BLaER1 (cell line): ENCODE results near the gene RHOBTB1.

ENCODE experiments used
- H3K27ac ChIP-seq: shearing (Covaris generic); formaldehyde crosslinking; 2 replicates; pipeline ENCODE4 v1.8.1; 2022
- H3K27me3 ChIP-seq: shearing (Covaris generic); formaldehyde crosslinking; 2 replicates; pipeline ENCODE4 v1.8.1; 2022
- H3K36me3 ChIP-seq: shearing (Covaris generic); formaldehyde crosslinking; 2 replicates; pipeline ENCODE4 v1.8.1; 2022
- H3K4me1 ChIP-seq: shearing (Covaris generic); formaldehyde crosslinking; 2 replicates; pipeline ENCODE4 v1.8.1; 2022
- H3K4me2 ChIP-seq: shearing (Covaris generic); formaldehyde crosslinking; 2 replicates; pipeline ENCODE4 v1.8.1; 2022
- H3K4me3 ChIP-seq: shearing (Covaris generic); formaldehyde crosslinking; 2 replicates; pipeline ENCODE4 v1.8.1; 2022
- H3K9ac ChIP-seq: shearing (Covaris generic); formaldehyde crosslinking; 2 replicates; pipeline ENCODE4 v1.8.1; 2022
- H3K9me3 ChIP-seq: shearing (Covaris generic); formaldehyde crosslinking; 2 replicates; pipeline ENCODE4 v1.8.1; 2022
- H4K20me1 ChIP-seq: shearing (Covaris generic); formaldehyde crosslinking; 2 replicates; pipeline ENCODE4 v1.8.1; 2022
- Cebpa-rat ChIP-seq: shearing (Covaris generic); IDR thresholded peaks from 2 replicates; pipeline ENCODE4 v1.8.1; 2022

RHOBTB1 gene

DNA sequence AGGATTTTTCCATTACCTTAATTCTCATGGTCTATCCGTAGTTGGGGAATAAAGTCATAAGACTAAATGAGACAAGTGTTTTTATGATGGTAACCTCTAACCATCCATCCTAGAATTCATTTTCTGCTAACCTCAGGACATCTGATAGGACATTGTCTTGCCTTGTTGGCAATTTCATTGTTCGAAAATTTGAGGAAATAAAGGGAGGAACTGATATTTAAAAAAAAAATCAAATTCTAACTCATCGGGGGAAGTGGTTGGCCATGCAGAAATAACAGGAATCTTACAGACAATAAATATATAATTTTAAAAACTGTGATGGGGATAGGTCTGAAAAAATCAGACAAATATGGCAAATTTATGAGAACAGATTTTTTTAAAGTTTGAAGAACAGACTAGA is 21.7 kb upstream of the RHOBTB1 start:
- H4K20me1 ChIP-seq, result no peaks in the 10 kb centered on the region
- H3K36me3 ChIP-seq, result no peaks in the 10 kb centered on the region
- no peak for TF ChIP-seq Cebpa-rat
- H3K4me1 ChIP-seq, result peaks cover 21% of the 10 kb centered on the region
- no peak overlapping the region for H3K4me2 ChIP-seq
- no peak overlapping the region for H3K4me3 ChIP-seq
- H3K9me3 ChIP-seq, result no peaks in the 10 kb centered on the region
- H3K27me3 ChIP-seq, result no peaks in the 10 kb centered on the region
- no peak overlapping the region for H3K9ac ChIP-seq
- H3K27ac ChIP-seq, result no peak overlapping the region

DNA sequence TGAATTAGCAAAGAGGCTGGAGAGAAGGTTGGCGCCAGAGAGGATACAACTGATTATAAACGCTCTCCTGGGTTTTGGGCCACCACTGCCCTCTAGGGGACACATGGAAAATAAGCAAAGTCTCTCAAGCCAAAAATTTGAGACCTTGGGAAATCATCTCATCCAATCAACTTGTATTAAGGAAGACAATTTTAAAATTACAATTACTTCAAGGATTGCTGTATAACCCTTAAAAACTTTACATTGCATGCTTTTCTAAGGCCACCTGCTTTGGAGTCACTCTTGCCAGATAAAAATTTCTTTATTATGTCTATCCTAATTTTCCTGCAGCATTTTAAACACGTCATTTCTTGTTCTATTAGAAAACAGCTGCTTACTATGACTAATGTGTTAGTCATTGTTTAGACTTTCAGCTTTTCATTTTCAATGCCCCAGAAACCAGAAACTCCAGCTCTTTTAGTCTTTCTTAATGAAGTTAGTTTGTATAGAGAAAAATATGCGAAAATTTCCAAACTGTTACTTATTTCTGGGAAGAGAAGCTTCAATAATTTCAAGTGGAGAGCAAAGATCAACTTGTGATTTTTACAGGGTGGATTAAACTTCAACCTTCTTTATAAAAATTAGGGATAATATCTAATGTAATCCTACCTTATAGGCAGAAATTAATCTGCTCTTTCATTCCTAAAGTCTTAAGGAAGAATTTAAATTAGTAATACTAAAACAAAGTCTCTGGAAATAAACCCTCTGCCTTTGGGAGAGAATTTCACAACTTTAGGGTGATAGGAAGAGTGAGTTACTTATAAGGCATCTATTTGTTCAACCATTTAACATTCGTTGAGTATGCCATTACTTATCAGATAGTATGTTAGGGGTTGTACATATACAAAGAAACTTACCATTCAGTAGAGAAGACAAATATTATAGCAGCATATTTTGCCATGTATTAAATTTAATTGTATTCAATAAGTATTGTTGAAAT is 20.6 kb upstream of the RHOBTB1 start:
- no peaks in the 10 kb centered on the region for H4K20me1 ChIP-seq
- H3K36me3 ChIP-seq, result no peaks in the 10 kb centered on the region
- TF ChIP-seq Cebpa-rat, result no peak
- H3K27me3 ChIP-seq, result no peaks in the 10 kb centered on the region
- H3K4me2 ChIP-seq, result no peak overlapping the region
- H3K9ac ChIP-seq, result no peak overlapping the region
- no peaks in the 10 kb centered on the region for H3K9me3 ChIP-seq
- no peak overlapping the region for H3K4me3 ChIP-seq
- peaks cover 23% of the 10 kb centered on the region for H3K4me1 ChIP-seq
- no peak overlapping the region for H3K27ac ChIP-seq

DNA sequence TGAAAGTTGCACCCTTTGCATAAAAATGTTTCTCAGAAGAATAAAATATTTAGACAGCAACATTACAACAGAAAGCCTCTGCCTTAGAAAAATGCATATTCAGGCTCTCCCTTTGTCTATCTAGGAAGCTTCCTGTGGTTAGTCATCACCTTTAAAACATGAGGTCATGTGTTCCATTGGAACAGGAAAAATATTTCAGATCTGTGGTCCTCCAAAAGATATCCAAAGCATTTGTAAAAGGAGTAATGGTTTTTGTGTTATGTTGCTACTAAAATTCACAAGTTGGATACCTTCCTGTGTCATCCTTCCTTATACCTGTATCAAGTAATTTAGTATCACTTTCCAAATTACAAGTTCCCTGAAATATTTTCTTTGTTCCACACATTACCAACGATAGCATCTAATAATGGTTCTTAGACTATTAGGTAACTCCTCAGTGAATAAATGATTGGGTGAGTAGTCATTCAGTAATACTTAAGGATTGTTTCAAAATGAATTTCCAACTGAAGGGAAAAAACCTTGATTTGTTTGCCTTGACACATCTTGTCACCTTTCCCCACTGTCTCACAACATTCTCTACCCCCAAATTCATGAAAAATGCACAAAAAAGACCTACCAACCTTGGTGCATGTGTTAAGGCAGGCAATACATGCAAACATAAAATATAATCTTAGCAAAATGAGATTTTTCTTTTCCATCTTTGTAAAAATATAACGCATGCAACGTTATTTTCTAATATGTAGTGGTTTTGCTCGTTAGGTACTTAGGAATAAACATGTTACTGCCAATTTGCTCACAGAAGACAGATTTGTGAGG is 19.7 kb upstream of the RHOBTB1 start:
- no peak overlapping the region for H3K9ac ChIP-seq

DNA sequence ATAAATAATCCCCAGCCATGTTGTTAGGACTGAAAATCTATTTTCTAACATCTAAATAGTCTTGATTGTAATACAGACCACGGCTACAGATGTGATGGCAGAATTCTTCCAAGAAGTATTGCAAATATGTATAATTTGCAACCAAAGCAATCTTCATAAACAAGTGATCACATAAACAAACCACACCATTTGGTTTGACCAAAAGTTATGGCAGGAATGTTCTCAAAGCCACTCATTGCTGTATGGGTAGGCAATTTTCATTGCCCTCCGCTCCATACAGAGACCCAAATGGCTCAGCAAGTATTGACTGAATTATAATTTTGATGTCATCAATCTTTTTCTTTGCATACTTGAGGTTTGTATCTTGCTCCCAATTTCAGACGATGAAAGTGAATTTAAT is 19.0 kb upstream of the RHOBTB1 start:
- H3K4me1 ChIP-seq, result peaks cover 19% of the 10 kb centered on the region
- no peak overlapping the region for H3K27ac ChIP-seq
- H3K4me2 ChIP-seq, result no peak overlapping the region
- H3K4me3 ChIP-seq, result no peak overlapping the region
- no peak overlapping the region for H3K9ac ChIP-seq
- H4K20me1 ChIP-seq, result no peaks in the 10 kb centered on the region
- H3K36me3 ChIP-seq, result no peaks in the 10 kb centered on the region
- no peak for TF ChIP-seq Cebpa-rat
- H3K27me3 ChIP-seq, result no peaks in the 10 kb centered on the region
- no peaks in the 10 kb centered on the region for H3K9me3 ChIP-seq

More for the DNA sequence above, 19.7 kb upstream of the RHOBTB1 start:
- Histone ChIP-seq H4K20me1 (no peaks in the 10 kb centered on the region), H3K27ac (no peak overlapping the region), H3K4me2 (no peak overlapping the region), H3K27me3 (no peaks in the 10 kb centered on the region), H3K4me1 (peaks cover 23% of the 10 kb centered on the region), H3K9me3 (no peaks in the 10 kb centered on the region), H3K4me3 (no peak overlapping the region), H3K36me3 (no peaks in the 10 kb centered on the region)
- no peak for TF ChIP-seq Cebpa-rat

DNA sequence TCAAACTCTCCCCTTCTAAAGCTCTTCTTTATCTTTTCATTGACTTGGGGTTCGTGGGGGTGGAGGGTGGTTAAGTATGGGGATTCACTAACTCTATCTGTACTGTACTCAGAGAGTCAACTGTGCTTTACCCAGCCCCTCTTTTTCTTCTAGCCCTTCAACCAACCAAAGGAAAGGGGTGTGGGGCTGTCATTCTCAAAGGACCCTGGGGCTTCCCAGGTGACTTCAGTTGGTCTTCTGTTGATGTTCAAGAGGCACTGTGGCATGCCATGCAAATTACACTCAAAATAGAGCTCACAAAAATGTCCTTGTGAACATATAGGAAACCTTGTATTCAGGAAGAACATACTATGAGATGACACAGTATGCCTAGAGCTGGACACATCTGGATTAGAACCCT is 16.9 kb upstream of the RHOBTB1 start:
- H3K9me3 ChIP-seq, result no peaks in the 10 kb centered on the region
- no peak overlapping the region for H3K9ac ChIP-seq
- peaks cover 10% of the 10 kb centered on the region for H3K4me1 ChIP-seq
- H3K27ac ChIP-seq, result no peak overlapping the region
- H4K20me1 ChIP-seq, result no peaks in the 10 kb centered on the region
- TF ChIP-seq Cebpa-rat, result no peak
- peak overlapping the region; percentile 50 for H3K4me2 ChIP-seq
- no peaks in the 10 kb centered on the region for H3K36me3 ChIP-seq
- no peaks in the 10 kb centered on the region for H3K27me3 ChIP-seq
- H3K4me3 ChIP-seq, result no peak overlapping the region

DNA sequence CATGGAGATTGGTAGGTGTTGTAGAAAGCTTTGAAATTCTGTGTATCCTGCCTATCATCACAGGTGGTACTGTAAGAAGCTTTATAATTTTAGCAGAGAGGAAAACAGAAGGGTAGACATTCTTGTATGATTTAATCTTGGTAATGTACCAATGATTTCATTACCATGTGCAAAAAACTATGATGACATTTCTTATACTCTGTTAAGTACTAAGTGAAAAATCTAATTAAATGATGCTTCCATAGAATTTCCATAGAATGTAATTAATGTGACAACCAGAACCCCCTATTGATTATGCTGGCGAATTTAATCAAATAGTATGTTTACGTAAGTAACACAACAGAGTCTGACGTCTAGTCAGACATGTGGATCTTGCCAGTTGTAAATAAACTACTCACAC is 16.0 kb upstream of the RHOBTB1 start:
- no peak overlapping the region for H3K4me2 ChIP-seq
- H3K4me1 ChIP-seq, result peaks cover 10% of the 10 kb centered on the region

DNA sequence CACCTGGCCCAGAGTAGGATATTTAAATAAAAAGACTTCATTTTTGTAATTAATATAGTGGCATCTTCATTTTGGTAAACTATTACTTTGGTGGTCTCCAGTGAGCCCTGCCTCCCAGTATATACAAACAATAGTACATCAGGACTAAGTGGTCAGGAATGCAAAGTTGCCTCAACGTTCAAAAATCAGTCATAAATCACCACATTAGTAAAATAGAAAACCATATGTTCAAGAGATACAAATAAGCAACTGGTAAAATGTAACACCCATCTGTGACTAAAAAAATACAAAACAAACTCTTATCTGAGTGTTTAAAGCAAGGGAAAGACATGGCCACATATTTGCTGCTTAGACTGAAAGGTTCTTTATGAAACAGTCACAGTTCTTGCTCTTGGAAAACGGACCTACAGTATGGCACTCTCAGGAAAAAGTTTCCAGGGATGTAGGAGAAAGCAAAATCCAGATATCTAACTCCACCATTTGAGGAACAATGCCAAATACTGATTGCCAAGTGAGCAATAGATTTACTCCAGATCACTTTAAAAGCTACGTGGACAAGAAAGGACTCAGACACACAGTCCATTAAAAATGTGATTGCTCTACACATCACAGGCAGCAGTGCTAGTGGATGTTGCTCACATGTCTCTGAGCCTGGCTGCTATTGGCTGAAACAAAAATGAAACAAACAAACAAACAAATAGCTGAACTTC is 15.1 kb upstream of the RHOBTB1 start:
- H3K27ac ChIP-seq, result no peak overlapping the region
- H3K4me1 ChIP-seq, result peaks cover 10% of the 10 kb centered on the region
- no peak overlapping the region for H3K9ac ChIP-seq

More for the DNA sequence above, 16.0 kb upstream of the RHOBTB1 start:
- Histone ChIP-seq H3K4me3 (no peak overlapping the region), H3K9me3 (no peaks in the 10 kb centered on the region), H4K20me1 (no peaks in the 10 kb centered on the region), H3K27me3 (no peaks in the 10 kb centered on the region), H3K36me3 (no peaks in the 10 kb centered on the region), H3K27ac (no peak overlapping the region), H3K9ac (no peak overlapping the region)
- TF ChIP-seq Cebpa-rat, result no peak

DNA sequence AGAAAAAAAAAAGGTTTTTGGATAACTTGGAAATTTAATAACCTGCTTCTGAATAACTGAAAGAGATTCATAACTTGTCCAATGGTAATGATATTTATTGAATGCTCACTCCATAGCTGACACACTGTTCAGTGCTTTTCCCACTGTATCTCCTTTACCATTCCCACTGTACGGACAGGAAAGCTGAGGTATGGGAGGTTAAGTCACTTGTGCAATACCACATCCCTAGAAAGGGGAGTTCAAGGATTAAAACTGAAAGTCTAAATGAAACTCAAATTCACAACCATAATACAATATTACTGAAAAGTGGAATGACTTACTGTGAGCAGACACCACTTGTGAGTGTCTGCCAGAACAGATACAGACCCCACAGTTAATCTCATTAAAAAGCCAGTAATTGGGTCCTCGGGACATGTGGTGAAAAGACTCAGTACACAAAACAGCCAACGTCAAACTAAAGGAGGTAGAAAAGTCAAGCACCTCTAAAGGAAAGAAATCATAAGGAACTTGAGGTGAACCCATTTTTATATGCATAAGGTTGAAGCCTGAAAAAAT is 13.8 kb upstream of the RHOBTB1 start:
- Histone ChIP-seq H3K27me3 (no peaks in the 10 kb centered on the region), H3K4me1 (peaks cover 17% of the 10 kb centered on the region), H3K9ac (no peak overlapping the region), H3K27ac (no peak overlapping the region), H3K4me3 (no peak overlapping the region), H3K36me3 (no peaks in the 10 kb centered on the region), H4K20me1 (no peaks in the 10 kb centered on the region), H3K4me2 (no peak overlapping the region), H3K9me3 (no peaks in the 10 kb centered on the region)
- TF ChIP-seq Cebpa-rat, result no peak

More for the DNA sequence above, 15.1 kb upstream of the RHOBTB1 start:
- Histone ChIP-seq H3K4me2 (no peak overlapping the region), H4K20me1 (no peaks in the 10 kb centered on the region), H3K9me3 (no peaks in the 10 kb centered on the region), H3K36me3 (no peaks in the 10 kb centered on the region), H3K4me3 (no peak overlapping the region), H3K27me3 (no peaks in the 10 kb centered on the region)
- TF ChIP-seq Cebpa-rat, result no peak

DNA sequence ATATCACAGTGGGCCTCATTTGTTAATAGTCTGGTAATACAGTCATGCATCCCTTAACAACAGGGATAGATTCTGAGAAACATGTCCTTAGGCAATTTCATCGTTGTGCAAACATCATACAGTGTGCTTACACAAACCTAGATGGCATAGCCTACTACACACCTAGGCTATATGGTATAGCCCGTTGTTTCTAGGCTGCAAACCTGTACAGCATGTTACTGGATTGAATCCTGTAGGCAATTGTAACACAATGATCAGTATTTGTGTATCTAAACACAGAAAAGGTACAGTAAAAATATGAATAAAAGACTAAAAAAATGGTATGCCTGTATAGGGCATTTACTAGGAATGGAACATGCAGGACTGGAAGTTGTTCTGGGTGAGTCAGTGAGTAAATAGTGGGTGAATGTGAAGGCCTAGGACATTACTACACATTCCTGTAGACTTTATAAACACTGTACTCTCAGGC is 12.0 kb upstream of the RHOBTB1 start:
- no peak overlapping the region for H3K4me3 ChIP-seq
- no peaks in the 10 kb centered on the region for H3K27me3 ChIP-seq
- H3K9me3 ChIP-seq, result no peaks in the 10 kb centered on the region
- no peak overlapping the region for H3K9ac ChIP-seq
- H3K36me3 ChIP-seq, result no peaks in the 10 kb centered on the region
- H3K4me1 ChIP-seq, result peaks cover 11% of the 10 kb centered on the region
- no peak for TF ChIP-seq Cebpa-rat
- H4K20me1 ChIP-seq, result no peaks in the 10 kb centered on the region
- no peak overlapping the region for H3K4me2 ChIP-seq
- no peak overlapping the region for H3K27ac ChIP-seq
